Pulmonary artery endothelial cell (primary cell): ENCODE results near the gene ACBD3. TPM values are rescaled to one million over a fixed set of nuclear protein-coding genes. Genes with fewer than 3 reads are reported as not detected.
A peak's percentile ranks its signal among the peaks of the same experiment; 100 is the strongest.
"Not testable (repeated sequence)": the region's sequence is repeated elsewhere in the genome, so short reads cannot be mapped to it uniquely, and the experiment has no call there.

Experiments
- DNase-seq: peaks from one replicate; pipeline ENCODE4 v3.0.0-alpha.2; 2011; ENCODE audit warnings: low read depth, low spot score
- total RNA-seq: library from RNA; depleted of rRNA; stranded (reverse); fragments of >200 nt; gene quantifications from 2 replicates; pipeline ENCODE4 v1.2.3, GENCODE V29; 2014

Gene ACBD3
- total RNA-seq, result 45.2 and 56.1 TPM in 2 replicates

DNA sequence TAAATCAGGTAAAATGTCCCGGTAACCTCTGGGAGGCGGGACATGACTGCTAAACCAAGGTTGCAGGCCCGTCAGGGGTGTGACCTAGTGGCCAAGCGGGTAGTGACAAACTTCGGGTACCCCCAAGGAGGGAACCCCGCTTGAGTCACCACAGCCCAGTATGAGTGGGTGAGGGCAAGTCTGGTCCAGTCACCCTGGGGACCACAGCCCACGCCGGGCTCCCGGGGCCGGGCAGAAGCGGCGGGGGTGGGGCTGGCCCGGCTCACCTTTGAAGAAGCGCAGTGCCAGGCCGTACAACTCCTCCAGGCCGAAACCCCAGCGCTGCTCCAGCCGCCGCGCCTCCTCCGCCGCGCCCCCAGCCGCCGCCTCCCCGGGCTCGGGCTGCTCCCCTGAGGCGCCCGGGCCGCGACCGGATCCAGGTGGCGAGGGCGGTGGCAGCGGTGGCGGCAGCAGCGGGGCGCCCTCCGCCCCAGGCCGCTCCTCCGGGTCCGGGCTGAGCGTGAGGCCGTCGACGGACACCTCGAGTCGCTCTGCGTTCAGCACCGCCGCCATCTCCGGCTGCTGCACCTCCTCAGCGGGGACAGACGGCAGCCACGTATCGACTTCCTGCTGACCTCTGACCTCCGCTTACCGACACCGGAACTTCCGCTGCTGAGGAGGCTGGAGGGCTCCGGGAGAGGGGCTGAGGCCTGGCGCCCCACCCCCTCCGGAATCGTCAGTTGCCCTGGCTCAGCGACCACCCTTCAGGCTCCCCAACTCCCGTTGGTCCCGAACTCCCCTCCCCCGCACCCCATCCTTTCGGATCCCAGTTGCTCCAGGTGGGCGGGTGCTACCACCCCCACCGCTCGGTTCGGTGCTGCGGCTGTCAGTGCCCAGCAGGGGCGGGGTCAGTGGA, at the start of gene ACBD3:
Gene ACBD3 (minus strand): TSS at position 618 of the 895 bp plus-strand sequence. CDS start 66 bp downstream, at position 552.
- DNase-seq, result peak; percentile 44

DNA sequence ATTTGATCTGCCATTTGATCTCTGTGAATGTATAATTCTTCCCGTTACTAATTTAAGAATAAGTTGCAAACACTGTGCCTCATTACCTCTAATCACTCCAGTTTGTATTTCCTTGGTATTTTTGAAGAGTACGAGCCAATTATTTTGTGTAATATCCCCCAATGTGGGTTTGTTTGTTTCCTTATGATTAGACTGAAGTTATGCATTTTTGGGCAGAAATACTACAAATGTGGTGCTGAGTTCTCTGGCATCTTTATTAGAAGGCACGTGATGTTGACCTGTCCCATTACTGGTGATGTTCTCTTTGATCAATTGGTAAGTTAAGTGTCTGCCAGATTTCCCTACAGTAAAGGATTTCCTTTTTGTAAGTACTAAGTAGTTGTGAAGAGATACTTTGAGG, 47.3 kb upstream of the ACBD3 start:
- no peak for DNase-seq

DNA sequence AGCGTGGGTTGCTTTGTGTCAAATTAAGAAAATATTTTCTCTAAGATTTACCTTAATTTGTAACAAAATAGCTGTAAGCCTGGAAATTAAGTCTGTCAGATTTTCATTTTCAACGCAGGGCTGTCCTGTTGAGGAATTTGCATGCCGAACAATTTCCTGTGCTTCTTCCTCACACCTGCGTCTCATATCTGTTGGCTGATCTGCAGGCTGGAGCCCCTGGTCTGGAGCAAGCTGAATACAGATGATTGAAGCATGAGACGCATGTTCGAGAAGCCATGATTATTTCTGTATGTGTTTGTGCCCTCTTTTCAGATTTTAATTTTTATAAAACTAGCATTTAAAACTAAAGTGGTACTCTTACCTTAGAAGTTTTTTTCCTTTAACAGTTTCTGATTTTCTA, 46.8 kb upstream of the ACBD3 start:
- DNase-seq, result no peak

DNA sequence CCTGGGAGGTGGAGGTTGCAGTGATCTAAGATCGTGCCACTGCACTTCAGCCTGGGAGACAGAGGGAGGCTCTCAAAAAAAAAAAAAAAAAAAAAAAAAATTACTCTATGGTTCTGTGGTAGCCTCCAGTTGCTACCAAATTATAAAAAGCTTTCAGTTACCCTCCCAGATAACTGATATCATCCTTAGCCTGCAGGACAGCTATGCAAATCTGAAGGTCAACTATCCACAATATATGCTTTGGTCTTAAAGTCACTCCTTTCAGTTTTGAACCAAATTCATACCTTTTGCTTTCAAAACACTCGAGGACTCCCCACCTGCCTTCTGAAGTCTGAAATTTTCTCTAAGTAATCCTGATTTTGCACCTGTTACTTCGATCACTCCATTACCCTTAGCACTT, 40.1 kb upstream of the ACBD3 start:
- DNase-seq, result no peak

DNA sequence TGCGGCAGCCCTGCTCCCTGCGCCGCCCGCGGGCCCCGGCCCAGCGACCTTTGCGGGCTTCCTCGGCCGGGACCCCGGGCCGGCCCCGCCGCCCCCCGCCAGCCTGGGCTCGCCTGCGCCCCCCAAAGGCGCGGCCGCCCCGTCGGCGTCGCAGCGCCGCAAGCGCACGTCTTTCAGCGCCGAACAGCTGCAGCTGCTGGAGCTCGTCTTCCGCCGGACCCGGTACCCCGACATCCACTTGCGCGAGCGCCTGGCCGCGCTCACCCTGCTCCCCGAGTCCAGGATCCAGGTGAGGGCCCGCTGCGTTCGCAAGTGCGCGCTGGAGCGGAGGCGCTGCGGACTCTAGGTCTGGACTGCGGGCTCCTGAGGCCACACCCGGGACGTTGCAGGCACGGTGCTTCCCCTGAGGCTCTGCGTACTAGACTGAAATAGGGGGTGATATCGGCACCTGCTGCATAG, 37.3 kb upstream of the ACBD3 start:
- no peak for DNase-seq

DNA sequence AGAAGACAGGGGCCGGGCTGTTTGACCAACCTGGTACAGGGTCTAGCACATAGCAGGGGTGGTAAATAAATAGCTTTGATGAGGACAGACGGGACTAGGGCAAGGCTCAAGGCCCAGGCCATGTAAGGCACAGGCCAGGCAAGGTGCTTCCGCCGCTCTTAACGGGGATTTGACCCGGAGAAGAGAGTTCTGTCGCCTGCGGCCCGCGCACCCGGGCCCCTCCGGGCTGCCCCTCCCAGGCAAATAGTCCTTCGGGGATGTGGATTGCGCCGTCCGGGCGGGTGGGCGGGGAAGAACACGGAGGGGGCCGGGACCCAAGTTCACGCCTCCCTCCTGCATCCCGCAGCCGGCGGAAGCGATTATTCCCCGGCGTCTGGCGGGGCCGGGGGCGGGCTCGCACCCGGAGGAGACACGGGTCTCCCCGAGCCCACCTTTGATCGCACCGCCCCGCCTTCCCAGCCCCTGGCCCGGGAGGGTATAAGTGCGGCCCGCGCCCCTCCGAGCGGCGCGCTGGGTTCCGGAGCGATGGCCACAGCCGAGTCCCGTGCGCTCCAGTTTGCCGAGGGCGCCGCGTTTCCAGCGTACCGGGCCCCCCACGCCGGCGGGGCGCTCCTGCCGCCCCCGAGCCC, 36.7 kb upstream of the ACBD3 start, which contains the start of gene MIXL1:
Gene MIXL1 (plus strand): TSS at position 508 of the 629 bp plus-strand sequence. CDS start 18 bp downstream, at position 526.
- no peak for DNase-seq

DNA sequence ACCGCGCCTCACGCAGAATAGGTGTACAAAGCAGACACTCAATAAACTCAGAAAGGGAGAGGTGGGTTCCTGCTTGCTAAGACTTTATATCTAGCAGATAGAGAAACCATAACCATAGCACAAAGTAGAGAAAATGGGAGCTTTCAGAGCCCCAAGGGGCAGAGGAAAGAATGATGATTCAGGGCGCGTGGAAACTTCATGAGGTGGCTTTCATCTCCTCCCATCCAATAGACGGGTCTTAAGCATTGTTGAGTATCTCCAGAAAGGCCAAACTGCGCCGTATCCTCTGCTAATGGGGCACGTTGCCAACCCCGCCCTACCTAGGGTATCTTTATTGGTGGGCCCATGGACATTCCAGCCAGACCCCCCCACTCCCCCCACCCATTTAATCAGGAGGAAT, 36.1 kb upstream of the ACBD3 start:
- no peak for DNase-seq

DNA sequence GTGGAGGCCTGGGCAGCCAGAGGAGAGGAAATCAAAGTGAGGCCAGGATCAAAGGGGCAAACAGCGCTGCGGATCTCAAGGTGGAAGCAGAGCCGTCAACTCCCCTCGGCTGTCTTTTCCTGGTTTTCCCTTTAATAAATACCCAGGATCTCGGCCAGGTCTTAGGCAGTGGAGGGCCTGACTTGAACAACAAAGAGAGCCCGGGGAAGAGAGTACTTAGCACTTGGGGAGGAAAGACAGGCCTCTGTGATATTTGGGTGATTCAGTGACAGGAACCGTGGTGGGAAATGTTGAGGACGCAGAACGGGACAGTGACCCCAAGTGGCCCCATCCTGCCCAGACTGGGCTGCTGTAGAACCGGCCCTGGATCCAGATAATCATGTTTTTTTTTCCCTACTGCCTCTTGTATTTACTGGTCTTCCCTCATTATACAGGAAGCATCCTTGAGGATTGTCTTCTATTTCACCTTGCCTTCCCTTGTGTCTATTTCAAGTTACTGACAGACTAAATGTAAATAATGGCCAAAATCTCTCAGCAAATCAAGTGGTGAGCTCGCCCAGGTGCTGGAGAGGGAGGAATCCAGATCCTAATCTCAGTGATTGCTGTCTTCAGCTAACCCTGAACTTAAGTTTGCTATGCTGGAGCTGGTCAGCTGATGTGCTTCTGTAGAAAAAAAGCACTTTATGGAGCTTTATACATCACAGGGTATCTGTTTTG, 34.1 kb upstream of the ACBD3 start:
- no peak for DNase-seq

DNA sequence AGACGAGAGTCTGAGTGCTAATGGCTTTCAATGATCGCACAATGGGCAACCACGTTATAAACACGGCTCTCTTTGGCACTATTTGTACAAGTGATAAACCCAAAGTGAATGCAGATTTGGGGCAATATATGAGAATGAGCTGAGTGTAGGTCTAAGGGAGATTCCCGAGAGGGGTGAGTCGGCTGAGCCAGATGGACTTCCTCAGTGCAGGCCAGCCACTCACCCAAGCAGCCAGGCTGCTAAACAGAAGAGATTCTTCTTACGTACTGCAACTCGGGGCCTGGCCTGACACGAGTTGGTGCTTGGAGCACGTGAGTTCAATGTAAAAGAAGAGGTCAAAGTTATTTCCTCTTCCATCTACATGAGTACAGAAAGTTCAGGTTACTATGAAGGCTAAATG, 30.7 kb upstream of the ACBD3 start:
- DNase-seq, result no peak

DNA sequence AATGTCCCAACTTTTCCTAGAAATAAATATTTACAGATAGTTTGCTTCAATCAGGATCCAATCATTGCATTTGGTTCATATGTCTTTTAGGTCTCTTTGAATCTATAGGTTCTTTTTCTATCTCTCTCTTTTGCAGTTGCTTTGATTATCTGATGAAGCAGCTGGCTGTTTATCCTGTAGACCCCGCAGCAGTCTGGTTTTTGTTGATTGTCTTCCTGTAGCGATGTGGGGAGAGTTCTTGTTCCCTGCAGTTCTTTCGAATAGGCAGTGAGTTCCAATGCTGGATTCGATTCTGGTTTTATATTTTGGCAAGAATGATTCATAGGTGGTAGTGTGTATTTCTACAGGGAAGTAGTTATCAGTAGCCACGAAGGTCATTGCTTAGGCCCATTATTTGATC, 29.5 kb upstream of the ACBD3 start:
- DNase-seq, result no peak

DNA sequence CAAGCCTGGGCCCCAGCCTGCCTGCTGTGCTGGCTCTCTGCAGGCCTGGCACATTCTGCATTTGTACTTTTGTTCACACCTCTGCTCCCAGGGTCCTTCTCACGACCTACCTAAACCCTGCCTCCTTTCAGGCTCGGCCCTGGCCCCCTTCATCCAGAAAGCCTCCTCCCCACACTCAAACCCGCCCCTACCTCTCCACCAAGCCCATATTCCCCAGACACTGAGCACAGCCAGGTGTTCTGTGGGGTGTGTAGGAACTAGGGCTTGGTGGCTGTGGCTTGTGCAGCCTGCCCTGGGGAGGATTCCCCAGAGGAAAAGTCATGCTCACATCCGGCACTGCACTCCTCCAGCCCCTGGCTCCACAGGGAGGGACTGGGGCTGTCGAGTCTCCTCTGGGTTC, 28.7 kb upstream of the ACBD3 start:
- DNase-seq, result no peak

DNA sequence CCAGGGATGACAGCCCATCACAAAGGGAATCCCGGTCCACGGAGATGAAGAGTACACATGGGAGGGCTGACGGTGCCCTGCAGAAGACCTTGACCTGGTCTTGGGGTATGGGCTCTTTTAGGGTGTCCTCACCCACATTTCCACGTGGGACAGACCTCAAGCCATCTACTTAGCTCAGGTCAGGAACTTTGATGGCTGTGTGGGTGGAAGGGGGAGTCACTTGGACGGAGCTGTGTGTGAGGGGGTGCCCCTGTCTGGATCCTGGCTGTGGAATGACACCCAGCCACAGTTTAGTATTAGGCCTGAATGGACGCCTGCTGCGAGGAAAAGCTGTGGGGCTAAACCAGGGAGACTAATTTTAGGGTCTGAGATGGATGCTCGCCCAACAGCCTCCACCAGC, 26.0 kb upstream of the ACBD3 start:
- DNase-seq, result no peak

DNA sequence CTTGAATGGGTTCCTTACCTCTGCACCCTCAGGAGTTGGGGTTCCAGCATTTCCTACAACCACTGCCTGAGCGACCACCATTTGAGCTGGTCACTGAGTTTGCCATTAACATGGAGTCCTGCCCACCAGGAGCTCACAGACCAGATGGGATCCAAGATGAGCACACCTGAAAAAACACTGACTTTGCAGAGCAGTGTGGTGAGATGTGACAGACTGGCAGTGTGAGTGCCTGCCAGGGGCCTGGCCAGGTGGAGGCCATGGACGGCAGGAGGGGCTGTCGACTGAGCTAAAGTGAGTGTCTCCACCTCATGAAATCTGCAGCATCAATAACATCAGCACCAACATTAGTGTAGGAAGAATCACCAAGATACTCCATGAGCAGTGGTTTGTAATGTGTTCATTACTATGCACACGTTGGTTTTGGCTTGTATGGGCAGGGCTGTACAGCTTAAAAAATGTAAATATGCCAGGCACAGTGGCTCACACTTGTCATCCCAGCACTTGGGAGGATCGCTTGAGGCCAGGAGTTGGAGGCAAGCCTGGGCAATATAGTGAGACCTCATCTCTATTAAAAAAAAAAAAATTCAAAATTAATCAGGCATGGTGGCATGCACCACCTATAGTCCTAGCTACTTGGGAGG, 24.8 kb upstream of the ACBD3 start:
- DNase-seq, result no peak

DNA sequence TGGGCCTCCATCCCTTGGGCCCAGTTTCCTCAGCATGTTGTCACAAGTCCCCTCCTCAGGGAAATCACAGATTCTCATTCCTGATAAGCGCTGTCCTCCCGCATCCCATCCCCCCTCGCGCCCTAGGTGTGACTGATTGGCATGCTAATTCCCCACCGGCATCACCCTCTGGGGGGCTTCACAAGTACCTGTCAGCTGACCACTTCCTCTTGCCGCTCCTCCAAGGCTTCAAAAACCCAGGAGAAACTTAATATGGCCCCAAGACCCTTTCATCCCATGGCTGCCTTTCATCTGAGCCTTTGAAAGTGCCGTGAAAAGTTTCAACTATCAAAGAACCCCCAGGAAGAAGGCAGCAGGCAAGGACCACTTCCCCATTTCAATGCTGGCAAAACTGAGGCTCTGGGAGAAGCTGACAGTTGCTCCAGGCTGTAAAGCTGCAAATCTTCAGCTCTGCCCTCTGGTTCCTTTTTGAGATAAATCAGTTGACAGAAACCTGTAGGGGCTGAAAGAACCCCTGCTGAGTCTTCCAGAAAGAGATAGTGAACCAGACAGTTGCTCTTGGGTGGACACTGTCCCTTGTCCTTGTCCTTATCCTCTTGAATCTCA, 24.1 kb upstream of the ACBD3 start:
- DNase-seq, result no peak

DNA sequence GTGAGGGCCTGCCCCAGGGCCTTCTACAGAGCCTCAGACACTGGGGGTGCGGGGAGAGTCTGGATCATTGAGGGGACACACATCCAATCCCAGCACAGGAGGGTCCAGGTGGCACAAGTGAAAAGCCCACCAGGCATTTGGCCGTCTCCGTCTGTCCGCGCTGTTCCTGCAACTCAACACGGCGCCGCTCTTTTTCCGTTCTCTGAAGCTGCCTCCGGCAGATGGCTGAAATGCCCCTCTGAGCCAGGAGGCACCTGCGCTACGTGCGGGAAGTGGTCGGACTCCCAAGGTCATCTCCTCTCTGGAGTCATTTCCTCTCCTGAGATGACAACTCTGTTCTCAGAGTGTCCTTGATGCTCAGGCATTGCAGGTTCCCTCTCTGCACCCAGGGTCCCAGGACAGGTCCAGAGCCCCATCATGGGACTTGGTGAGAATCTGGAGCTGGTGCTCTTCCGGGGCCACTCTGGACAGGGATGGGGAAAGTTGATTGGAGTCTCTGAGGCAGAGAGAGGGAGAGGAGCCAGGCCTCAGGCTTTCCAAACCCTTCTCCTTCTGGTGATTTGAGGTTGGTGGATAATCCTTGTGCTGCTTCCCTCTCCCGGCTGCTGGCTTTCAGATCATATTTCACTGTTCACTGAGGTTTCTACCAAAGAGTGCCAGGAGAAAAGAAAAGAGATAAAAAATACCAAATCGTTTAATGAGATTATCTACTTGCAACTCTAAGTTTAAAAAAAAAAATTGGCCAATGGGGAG, 22.9 kb upstream of the ACBD3 start:
- DNase-seq, result no peak

DNA sequence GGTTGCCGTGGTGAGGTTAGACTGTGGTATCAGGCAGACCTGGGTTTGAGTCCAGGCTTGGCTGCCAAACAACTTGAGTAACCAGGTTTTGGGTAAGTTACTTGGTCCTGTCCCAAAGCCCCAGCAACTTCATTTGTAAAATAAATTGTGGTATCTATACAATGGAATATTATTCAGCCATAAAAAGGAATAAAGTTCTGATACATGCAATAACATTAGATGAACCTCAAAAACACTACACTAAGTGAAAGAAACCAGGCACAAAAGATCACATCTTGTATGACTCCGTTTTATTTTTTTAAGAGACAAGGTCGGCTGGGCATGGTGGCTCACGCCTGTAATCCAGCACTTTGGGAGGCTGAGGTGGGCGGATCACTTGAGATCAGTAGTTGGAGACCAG, 20.5 kb upstream of the ACBD3 start:
- DNase-seq, result no peak

DNA sequence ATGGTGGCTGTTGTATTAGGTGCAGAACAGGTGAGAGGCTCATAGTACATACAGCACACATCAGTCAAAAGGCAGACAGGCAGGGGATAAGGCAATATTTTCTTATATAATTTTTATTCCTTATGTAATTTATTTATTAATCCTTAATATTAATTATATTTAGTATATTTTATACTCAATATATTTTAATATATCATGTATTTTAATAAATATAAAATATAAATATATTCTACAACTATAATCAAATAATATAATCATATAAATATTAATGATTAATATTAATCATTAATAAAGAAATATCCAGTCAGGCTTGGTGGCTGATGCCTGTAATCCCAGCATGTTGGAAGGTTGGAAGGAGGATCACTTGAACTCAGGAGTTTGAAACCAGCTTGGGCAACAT, 17.7 kb upstream of the ACBD3 start:
- DNase-seq, result no peak

DNA sequence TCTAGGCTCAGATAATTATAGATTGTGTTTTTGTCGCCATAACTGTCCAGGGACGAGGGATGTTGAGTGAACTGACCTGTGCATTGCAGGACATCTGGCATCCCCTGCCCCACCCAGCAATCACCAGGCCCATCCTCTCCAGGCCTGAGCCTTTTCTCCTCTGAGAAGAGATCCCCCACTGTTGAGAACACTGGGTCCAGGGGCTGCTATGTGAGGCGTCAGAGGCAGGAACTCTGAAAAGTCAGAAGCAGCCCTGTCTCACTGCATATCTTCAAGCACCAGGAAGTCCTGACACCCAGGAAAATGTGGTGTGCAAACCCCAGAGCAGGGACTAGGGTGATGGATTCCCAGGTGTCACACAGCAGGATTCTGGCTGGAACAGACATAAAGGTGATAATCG, 17.1 kb upstream of the ACBD3 start:
- DNase-seq, result no peak

DNA sequence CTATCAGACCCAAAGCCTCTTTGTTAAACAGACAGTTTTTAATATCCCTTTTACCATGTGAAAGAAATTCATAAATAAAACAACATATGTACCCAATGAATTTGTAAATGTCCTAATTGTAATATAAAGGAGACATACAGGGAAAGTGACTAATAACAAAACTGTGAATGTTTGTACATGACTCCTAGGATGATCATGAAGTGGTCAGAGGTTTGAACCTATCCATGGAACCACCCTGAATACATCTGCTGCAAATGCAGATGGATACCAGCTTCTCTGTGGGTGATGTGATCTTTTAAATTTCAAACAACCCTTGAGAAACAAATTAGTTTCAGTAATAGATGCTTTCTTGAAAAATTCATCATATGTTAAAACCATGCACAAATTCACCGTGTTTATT, 16.7 kb upstream of the ACBD3 start:
- DNase-seq, result no peak

DNA sequence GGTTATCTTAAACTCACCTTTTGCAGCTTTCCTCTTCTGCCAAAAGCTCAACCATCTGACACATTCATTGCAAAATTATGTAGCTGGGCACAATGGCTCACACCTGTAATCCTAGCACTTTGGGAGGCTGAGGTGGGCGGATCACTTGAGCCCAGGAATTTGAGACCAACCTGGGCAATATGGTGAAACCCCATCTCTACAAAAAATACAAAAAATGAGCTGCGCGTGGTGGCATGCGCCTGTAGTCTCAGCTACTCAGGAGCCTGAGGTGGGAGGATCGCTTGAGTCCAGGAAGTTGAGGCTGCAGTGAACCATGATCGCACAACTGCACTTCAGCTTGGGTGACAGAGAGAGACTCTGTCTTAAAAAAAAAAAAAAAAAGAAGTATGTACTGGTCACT, 16.1 kb upstream of the ACBD3 start:
- DNase-seq, result not testable (repeated sequence)
